CD14-positive monocyte (primary cell): Measurements from ENCODE around the gene RGL1. TPM values are rescaled to one million over a fixed set of nuclear protein-coding genes. Genes with fewer than 3 reads are reported as not detected.

Source experiments
- DNase-seq, 3 donors: peaks; one replicate each; pipeline ENCODE4 v3.0.0-alpha.2; 2011 to 2022
- H2AFZ ChIP-seq: 2 replicates; pipeline ENCODE4 v1.6.0; 2012; ENCODE audit warnings: mild to moderate bottlenecking, low read depth, low read length, inconsistent platforms; ENCODE audit not compliant: insufficient read depth, poor library complexity, severe bottlenecking
- H3K27ac ChIP-seq, 2 donors: 1 replicate in 1 of 2; 2 replicates in 1 of 2; pipeline ENCODE4 v1.5.1; 2012 to 2013; ENCODE audit warnings: low read length in 2 of 2, control low read depth in 1 of 2, inconsistent platforms in 1 of 2, low read depth in 1 of 2, mild to moderate bottlenecking in 1 of 2
- H3K27me3 ChIP-seq, 2 donors: one replicate each; pipeline versions ENCODE4 v1.6.0 to v1.6.1; 2011 to 2013; ENCODE audit warnings: low read length in 2 of 2; ENCODE audit not compliant: control insufficient read depth in 2 of 2, insufficient read depth in 2 of 2
- H3K36me3 ChIP-seq, 2 donors: replicated peaks in 1 of 2; 1 replicate in 1 of 2; 2 replicates in 1 of 2; pipeline versions ENCODE4 v1.5.1 to v1.6.1; 2012 to 2013; ENCODE audit warnings: low read length in 2 of 2, control low read depth in 1 of 2, inconsistent platforms in 1 of 2, mild to moderate bottlenecking in 1 of 2; ENCODE audit not compliant: insufficient read depth in 2 of 2, control insufficient read depth in 1 of 2
- H3K4me1 ChIP-seq, 2 donors: 1 replicate in 1 of 2; 2 replicates in 1 of 2; pipeline versions ENCODE4 v1.5.1 to v1.6.1; 2012 to 2013; ENCODE audit warnings: low read length in 2 of 2, control low read depth in 1 of 2, inconsistent platforms in 1 of 2, mild to moderate bottlenecking in 1 of 2, moderate library complexity in 1 of 2; ENCODE audit not compliant: insufficient read depth in 2 of 2, control insufficient read depth in 1 of 2
- H3K4me2 ChIP-seq: replicated peaks from 2 replicates; pipeline ENCODE3; 2012; ENCODE audit warnings: low read length, moderate library complexity, mild to moderate bottlenecking; ENCODE audit not compliant: poor library complexity, severe bottlenecking; ENCODE audit errors: extremely low read depth
- H3K4me3 ChIP-seq, 3 experiments: fragments of 200-600 bp in 1 of 3; sonication (generic) in 1 of 3; replicated peaks in 1 of 3; 1 replicate in 2 of 3; 2 replicates in 1 of 3; pipeline ENCODE4 v1.5.1; 2011 to 2013; ENCODE audit warnings: low read length in 3 of 3, mild to moderate bottlenecking in 3 of 3, control low read depth in 2 of 3, low read depth in 2 of 3, inconsistent platforms in 1 of 3, moderate library complexity in 1 of 3
- H3K79me2 ChIP-seq: 2 replicates; pipeline ENCODE4 v1.6.0; 2012; ENCODE audit warnings: mild to moderate bottlenecking, control low read depth, inconsistent platforms, low read length, moderate library complexity; ENCODE audit not compliant: insufficient read depth
- H3K9ac ChIP-seq: 2 replicates; pipeline ENCODE4 v1.6.0; 2017; ENCODE audit warnings: low read length, mild to moderate bottlenecking; ENCODE audit not compliant: insufficient read depth, poor library complexity, severe bottlenecking
- H3K9me3 ChIP-seq, 2 donors: replicated peaks in 1 of 2; 1 replicate in 1 of 2; 2 replicates in 1 of 2; pipeline versions ENCODE4 v1.5.1 to v1.6.1; 2012 to 2013; ENCODE audit warnings: low read length in 2 of 2, control low read depth in 1 of 2; ENCODE audit not compliant: control insufficient read depth in 1 of 2, insufficient read depth in 1 of 2
- H4K20me1 ChIP-seq: 2 replicates; pipeline ENCODE4 v1.6.0; 2012; ENCODE audit warnings: mild to moderate bottlenecking, low read length, control low read depth, moderate library complexity; ENCODE audit not compliant: insufficient read depth
- H3K27ac Mint-ChIP-seq, 7 donors: one replicate each; pipeline ENCODE4 v1.8.0; 2020; ENCODE audit warnings: mild to moderate bottlenecking in 7 of 7, mixed read lengths in 7 of 7, moderate library complexity in 6 of 7, inconsistent platforms in 2 of 7
- H3K27me3 Mint-ChIP-seq, 3 donors: one replicate each; pipeline ENCODE4 v1.8.0; 2021 to 2022; ENCODE audit warnings: low read depth in 3 of 3, mild to moderate bottlenecking in 3 of 3, mixed read lengths in 3 of 3, moderate library complexity in 3 of 3, inconsistent platforms in 1 of 3
- H3K36me3 Mint-ChIP-seq, 2 donors: one replicate each; pipeline ENCODE4 v1.8.0; 2020; ENCODE audit warnings: mixed read lengths in 2 of 2, inconsistent platforms in 1 of 2, mild to moderate bottlenecking in 1 of 2
- H3K4me1 Mint-ChIP-seq: one replicate; pipeline ENCODE4 v1.8.0; 2020; ENCODE audit warnings: mild to moderate bottlenecking, mixed read lengths
- H3K4me3 Mint-ChIP-seq, 2 donors: one replicate each; pipeline ENCODE4 v1.8.0; 2020; ENCODE audit warnings: mild to moderate bottlenecking in 2 of 2, mixed read lengths in 2 of 2, moderate library complexity in 1 of 2
- H3K9me3 Mint-ChIP-seq, 7 donors: one replicate each; pipeline ENCODE4 v1.8.0; 2020 to 2022; ENCODE audit warnings: mixed read lengths in 7 of 7, mild to moderate bottlenecking in 6 of 7, moderate library complexity in 6 of 7, inconsistent platforms in 2 of 7
- CTCF ChIP-seq: fragments of 200-600 bp; IDR thresholded peaks from one replicate; pipeline ENCODE4 v1.8.0; 2022; ENCODE audit warnings: antibody characterized with exemption, mild to moderate bottlenecking
- WGBS: methylation state at CpG from one replicate; pipeline ENCODE4 v1.1.5; 2013; ENCODE audit warnings: missing lambda C conversion rate; ENCODE audit not compliant: insufficient coverage; 5-methylcytosine and 5-hydroxymethylcytosine counted together
- intact Hi-C, 2 donors: fragments of 100-400 bp; cut with micrococcal nuclease; formaldehyde crosslinking; loops; one replicate each; pipeline versions ENCODE4 v1.15.0 to v1.15.1; 2023
- polyA plus RNA-seq, 3 donors: library from polyadenylated mRNA; depleted of rRNA in 1 of 3; unstranded in 2 of 3; stranded (reverse) in 1 of 3; fragments of 300-500 nt in 2 of 3; fragments of >200 nt in 1 of 3; fragmentation: Illumina TruSeq in 2 of 3; gene quantifications; 1 replicate in 2 of 3; 2 replicates in 1 of 3; pipeline ENCODE4 v1.2.3, GENCODE V29; 2012 to 2021

The RGL1 gene
- polyA plus RNA-seq, 3 donors, result 1.2 to 3.3 (median 2.0) TPM

DNA sequence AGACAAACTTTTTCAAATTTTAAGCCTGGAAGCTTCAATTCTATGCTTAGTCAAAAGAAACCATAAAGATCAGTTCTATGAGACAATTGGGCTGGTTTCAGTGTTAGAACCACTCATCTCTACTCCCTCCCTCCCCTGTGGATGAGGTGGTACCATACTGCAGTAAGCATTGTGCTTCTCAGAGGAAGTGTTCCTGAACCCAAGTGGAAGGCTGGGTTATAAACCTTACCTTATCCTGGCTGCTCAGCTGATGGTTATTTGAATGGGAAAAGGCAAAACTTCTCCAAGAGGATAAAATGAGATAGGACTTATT is 34.1 kb upstream of the RGL1 start:
- Histone ChIP-seq H3K36me3 (peaks cover 0 to 8% of the 10 kb centered on the region in 2 donors), H3K9ac (no peak overlapping the region), H2AFZ (no peak overlapping the region), H3K4me1 (no peaks in the 10 kb centered on the region), H3K27ac (no peak overlapping the region), H3K4me2 (no peak overlapping the region), H3K79me2 (no peaks in the 10 kb centered on the region), H3K9me3 (peaks cover 51% of the 10 kb centered on the region in 2 donors), H4K20me1 (no peaks in the 10 kb centered on the region), H3K4me3 (peak overlapping the region in 1 of 3 experiments; percentile 18), H3K27me3 (no peaks in the 10 kb centered on the region)
- Mint-ChIP-seq H3K4me1 (peaks cover 7% of the 10 kb centered on the region), H3K36me3 (no peaks in the 10 kb centered on the region), H3K27me3 (peaks cover 0 to 3% (median 0%) of the 10 kb centered on the region in 3 donors), H3K4me3 (no peak overlapping the region), H3K27ac (peak overlapping the region in 3 of 7 donors; percentile 6 to 61 (median 31)), H3K9me3 (peaks cover 38 to 64% (median 52%) of the 10 kb centered on the region in 7 donors)
- intact Hi-C loops, result no loop called here
- no peak for TF ChIP-seq CTCF
- no peak for DNase-seq

DNA sequence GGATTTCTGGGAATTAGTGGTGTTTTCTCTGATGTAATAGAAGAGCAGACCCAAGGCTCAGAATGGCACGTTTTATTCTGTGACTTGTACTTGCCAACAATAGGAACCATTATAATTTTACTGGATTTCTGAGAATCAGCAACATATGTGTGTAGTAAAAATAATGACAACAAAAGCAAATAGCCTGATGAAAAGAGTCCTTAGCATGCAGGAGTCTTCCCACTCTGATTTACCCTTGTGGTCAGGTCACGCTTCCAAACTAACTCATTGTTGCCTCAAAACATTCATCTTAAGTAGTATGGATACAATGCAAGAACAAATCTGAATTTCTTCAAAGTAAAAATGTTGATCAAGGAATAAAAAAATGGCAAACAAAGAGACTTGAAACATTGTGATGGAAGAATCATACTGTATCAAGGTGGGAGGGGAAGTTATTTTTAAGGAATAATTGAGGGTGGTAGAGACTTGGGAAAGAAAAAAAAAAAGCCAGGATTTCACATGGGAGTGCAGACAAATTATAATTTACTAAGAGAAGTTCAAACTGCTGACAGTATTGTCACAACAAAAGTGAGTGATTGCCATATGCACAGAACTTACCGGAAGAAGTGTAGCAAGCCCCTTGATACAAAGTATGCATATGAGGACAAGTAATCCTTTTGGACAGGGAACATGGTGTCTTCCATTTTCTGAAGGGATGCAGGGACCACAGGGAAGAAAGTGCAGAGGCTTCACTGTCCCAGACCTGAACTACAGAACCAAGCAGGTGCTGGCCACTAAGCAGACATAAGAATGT is 31.2 kb upstream of the RGL1 start:
- Mint-ChIP-seq H3K27me3 (peaks cover 0 to 3% (median 2%) of the 10 kb centered on the region in 3 donors), H3K9me3 (peaks cover 40 to 70% (median 55%) of the 10 kb centered on the region in 7 donors), H3K27ac (no peak overlapping the region), H3K4me1 (peaks cover 7% of the 10 kb centered on the region), H3K4me3 (no peak overlapping the region), H3K36me3 (no peaks in the 10 kb centered on the region)
- H3K36me3 ChIP-seq, result peaks cover 0 to 8% of the 10 kb centered on the region in 2 donors
- H3K79me2 ChIP-seq, result no peaks in the 10 kb centered on the region
- no peak overlapping the region for H3K4me3 ChIP-seq
- no peak for TF ChIP-seq CTCF
- no peak overlapping the region for H3K9ac ChIP-seq
- H3K4me2 ChIP-seq, result no peak overlapping the region
- H3K27me3 ChIP-seq, result no peaks in the 10 kb centered on the region
- WGBS, result 86% methylated on average over 1 of the region's 3 CpGs
- no peaks in the 10 kb centered on the region for H4K20me1 ChIP-seq
- H3K4me1 ChIP-seq, result no peaks in the 10 kb centered on the region
- DNase-seq, result no peak
- intact Hi-C loops, result no loop called here
- H2AFZ ChIP-seq, result no peak overlapping the region
- H3K27ac ChIP-seq, result no peak overlapping the region
- H3K9me3 ChIP-seq, result peaks cover 45 to 51% of the 10 kb centered on the region in 2 donors
